LNCaP clone FGC (cell line): Measurements from ENCODE around the gene ADRA2B.

ENCODE experiments used
- DNase-seq: peaks from one replicate; pipeline ENCODE4 v3.0.0-alpha.2; 2011; ENCODE audit warnings: low read depth
- H3K4me3 ChIP-seq: 2 replicates; pipeline ENCODE4 v1.5.1; 2011; ENCODE audit warnings: mild to moderate bottlenecking, low read depth, low read length, control low read depth
- CTCF ChIP-seq: IDR thresholded peaks from 2 replicates; pipeline ENCODE4 v1.5.1; 2012; ENCODE audit warnings: mild to moderate bottlenecking; ENCODE audit not compliant: control insufficient read depth, insufficient read depth; ENCODE audit errors: extremely low read depth

The ADRA2B gene

GRCh38 chr2:96093528-96093927 is 22.8 kb downstream of the ADRA2B start:
- no peak overlapping the region for H3K4me3 ChIP-seq
- no peak for TF ChIP-seq CTCF
- no peak for DNase-seq

- TF ChIP-seq CTCF, result no peak
- no peak for DNase-seq
- H3K4me3 ChIP-seq, result no peak overlapping the region
These were observed 23.4 kb downstream of the ADRA2B start for GRCh38 chr2:96092951-96093350.

- no peak for DNase-seq
- no peak for TF ChIP-seq CTCF
- H3K4me3 ChIP-seq, result no peak overlapping the region
These were observed 23.8 kb downstream of the ADRA2B start for GRCh38 chr2:96092573-96092877.

- no peak for DNase-seq
- no peak for TF ChIP-seq CTCF
- no peak overlapping the region for H3K4me3 ChIP-seq
These were observed 24.4 kb downstream of the ADRA2B start for GRCh38 chr2:96091711-96092572.

- TF ChIP-seq CTCF, result no peak
- DNase-seq, result no peak
- no peak overlapping the region for H3K4me3 ChIP-seq
These were observed 25.1 kb downstream of the ADRA2B start for GRCh38 chr2:96091141-96091710.

GRCh38 chr2:96090196-96090926 is 26.0 kb downstream of the ADRA2B start:
- DNase-seq, result no peak
- no peak for TF ChIP-seq CTCF

More at GRCh38 chr2:96090196-96090926, 26.0 kb downstream of the ADRA2B start:
- no peak overlapping the region for H3K4me3 ChIP-seq
